WERI-Rb-1 (cell line): Measurements from ENCODE around the gene SAMD4A.

Source experiments
- DNase-seq: peaks from one replicate; pipeline ENCODE4 v3.0.0-alpha.2; 2020
- H3K27ac ChIP-seq: fragments of 250-450 bp; sonication (Bioruptor Pico); 2 replicates; pipeline ENCODE4 v1.5.1; 2020; ENCODE audit warnings: mild to moderate bottlenecking, moderate library complexity
- H3K27me3 ChIP-seq: fragments of 250-450 bp; sonication (Bioruptor Pico); 2 replicates; pipeline ENCODE4 v1.5.1; 2021; ENCODE audit warnings: mild to moderate bottlenecking, low read depth, moderate library complexity; ENCODE audit not compliant: insufficient read depth, severe bottlenecking
- H3K36me3 ChIP-seq: fragments of 250-450 bp; sonication (Bioruptor Pico); 2 replicates; pipeline ENCODE4 v1.5.1; 2020; ENCODE audit warnings: mild to moderate bottlenecking, moderate library complexity
- H3K4me3 ChIP-seq: 2 replicates; pipeline ENCODE4 v1.5.1; 2011; ENCODE audit warnings: low read depth, mild to moderate bottlenecking, control low read depth, low read length
- H3K9me3 ChIP-seq: fragments of 250-450 bp; sonication (Bioruptor Pico); 2 replicates; pipeline ENCODE4 v1.5.1; 2021; ENCODE audit warnings: mild to moderate bottlenecking, moderate library complexity; ENCODE audit not compliant: severe bottlenecking
- TF ChIP-seq, protein P1 (sequence below): IDR thresholded peaks from 2 replicates; pipeline ENCODE4 v1.5.1; 2011; ENCODE audit warnings: low read depth, mild to moderate bottlenecking, control low read depth, inconsistent platforms, low read length

SAMD4A gene

DNA sequence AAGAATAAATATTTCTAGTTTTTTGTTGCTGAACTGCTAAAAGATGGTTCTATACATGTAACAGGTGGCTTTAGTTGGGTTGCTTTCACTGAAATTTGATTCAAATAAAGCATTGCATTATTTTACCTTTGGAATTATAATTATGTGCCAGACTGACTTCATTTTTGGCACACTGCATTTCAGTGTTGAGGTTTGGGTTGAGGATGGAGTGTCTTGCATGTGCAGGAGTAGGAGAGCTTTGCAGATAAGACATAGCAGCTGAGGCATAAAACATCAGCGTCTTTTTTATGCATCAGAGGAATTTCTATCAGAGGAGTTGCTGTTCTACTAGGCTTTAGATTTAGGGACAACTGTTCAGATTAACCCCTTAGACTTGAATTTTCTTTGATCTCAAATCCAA, 17.2 kb downstream of the SAMD4A start:
- DNase-seq: no peak
- Histone ChIP-seq H3K27ac (no peak overlapping the region), H3K36me3 (peaks cover 35% of the 10 kb centered on the region), H3K4me3 (no peak overlapping the region), H3K9me3 (no peaks in the 10 kb centered on the region), H3K27me3 (no peaks in the 10 kb centered on the region)
- TF ChIP-seq, protein P1, sequence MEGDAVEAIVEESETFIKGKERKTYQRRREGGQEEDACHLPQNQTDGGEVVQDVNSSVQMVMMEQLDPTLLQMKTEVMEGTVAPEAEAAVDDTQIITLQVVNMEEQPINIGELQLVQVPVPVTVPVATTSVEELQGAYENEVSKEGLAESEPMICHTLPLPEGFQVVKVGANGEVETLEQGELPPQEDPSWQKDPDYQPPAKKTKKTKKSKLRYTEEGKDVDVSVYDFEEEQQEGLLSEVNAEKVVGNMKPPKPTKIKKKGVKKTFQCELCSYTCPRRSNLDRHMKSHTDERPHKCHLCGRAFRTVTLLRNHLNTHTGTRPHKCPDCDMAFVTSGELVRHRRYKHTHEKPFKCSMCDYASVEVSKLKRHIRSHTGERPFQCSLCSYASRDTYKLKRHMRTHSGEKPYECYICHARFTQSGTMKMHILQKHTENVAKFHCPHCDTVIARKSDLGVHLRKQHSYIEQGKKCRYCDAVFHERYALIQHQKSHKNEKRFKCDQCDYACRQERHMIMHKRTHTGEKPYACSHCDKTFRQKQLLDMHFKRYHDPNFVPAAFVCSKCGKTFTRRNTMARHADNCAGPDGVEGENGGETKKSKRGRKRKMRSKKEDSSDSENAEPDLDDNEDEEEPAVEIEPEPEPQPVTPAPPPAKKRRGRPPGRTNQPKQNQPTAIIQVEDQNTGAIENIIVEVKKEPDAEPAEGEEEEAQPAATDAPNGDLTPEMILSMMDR: no peak

DNA sequence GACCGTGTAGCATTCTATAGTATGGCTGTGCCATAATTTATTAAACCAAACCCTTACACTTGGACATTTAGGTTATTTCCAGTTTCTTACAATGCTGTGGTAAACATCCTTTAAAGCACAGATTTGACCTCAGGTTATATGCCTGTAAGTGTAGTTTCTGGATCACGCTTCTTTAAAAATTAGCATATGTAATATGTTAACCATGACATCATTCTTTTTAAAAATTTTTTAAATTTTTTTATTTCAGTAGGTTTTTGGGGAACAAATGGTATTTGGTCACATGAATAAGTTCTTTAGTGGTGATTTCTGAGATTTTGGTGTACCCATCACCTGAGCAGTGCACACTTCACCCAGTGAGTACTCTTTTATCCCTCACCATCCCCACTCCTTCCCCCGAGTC, 18.3 kb downstream of the SAMD4A start:
- peaks cover 33% of the 10 kb centered on the region for H3K36me3 ChIP-seq
- no peak for DNase-seq
- TF ChIP-seq, protein P1: no peak
- H3K27ac ChIP-seq: no peak overlapping the region
- H3K9me3 ChIP-seq: no peaks in the 10 kb centered on the region
- no peak overlapping the region for H3K4me3 ChIP-seq
- H3K27me3 ChIP-seq: no peaks in the 10 kb centered on the region

DNA sequence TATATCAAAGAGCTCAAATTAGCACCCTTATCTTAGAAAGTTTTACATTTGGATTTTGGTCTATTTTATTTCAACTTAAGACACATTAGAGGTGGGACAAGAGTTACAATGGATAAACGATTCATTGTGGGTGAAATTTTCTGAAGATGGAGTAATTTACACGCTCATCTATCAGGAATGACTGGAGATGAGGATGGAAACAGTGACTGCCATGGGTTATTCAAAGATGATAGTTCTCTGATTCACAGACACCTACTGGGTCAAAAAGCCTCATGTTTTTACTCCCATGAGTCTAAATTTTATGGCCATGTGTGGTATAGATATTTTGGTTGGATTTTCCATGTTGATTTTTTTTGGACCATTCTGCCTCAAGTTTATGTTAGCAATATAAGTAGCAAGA, 22.1 kb downstream of the SAMD4A start:
- H3K27me3 ChIP-seq: no peaks in the 10 kb centered on the region

DNA sequence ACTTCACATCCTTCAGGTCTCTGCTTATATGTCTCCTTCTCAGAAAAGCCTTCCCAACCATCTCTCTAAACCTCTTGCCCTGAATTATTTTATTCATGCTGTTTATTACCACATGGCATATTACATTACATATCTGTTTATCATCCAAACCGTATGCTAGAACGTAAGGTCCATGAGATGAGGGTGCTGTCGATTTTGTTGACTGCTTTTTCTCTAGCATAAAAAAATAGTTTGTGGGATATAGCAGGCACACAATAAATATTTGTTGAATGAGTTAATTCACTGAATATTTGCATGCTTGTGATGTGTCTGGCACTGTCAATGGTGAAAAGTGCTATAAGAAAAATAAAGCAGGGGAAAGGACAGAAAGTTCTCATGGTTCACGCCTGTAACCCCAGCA, 22.9 kb downstream of the SAMD4A start:
- TF ChIP-seq, protein P1: no peak
- Histone ChIP-seq H3K27me3 (no peaks in the 10 kb centered on the region), H3K4me3 (no peak overlapping the region), H3K27ac (no peak overlapping the region), H3K36me3 (peaks cover 20% of the 10 kb centered on the region), H3K9me3 (no peaks in the 10 kb centered on the region)
- DNase-seq: no peak

More for the DNA sequence above, 22.1 kb downstream of the SAMD4A start:
- Histone ChIP-seq H3K36me3 (peaks cover 21% of the 10 kb centered on the region), H3K4me3 (no peak overlapping the region), H3K9me3 (no peaks in the 10 kb centered on the region), H3K27ac (no peak overlapping the region)
- DNase-seq: no peak
- TF ChIP-seq, protein P1: no peak

DNA sequence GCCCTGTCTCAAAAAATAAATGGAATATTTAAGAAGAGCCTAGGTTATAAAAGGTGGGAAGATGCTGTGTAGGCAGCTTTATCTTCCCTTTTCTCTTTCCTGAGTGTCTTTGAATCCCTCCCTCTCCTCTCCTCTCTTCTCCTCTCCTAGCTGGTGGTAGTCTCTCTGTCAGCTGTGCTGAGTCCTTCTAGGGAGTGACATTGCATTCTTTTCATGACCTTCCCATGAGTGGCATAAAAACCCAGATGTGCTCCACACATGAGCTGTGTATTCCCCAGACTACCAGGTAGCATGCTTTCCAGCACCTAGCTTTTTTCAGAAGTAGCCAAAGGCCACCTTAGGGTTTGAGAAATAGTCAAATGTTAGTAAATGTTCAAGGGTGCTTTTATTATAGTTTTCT, 23.6 kb downstream of the SAMD4A start:
- H3K4me3 ChIP-seq: no peak overlapping the region
- no peaks in the 10 kb centered on the region for H3K9me3 ChIP-seq
- no peak overlapping the region for H3K27ac ChIP-seq
- H3K27me3 ChIP-seq: no peaks in the 10 kb centered on the region
- TF ChIP-seq, protein P1: no peak
- H3K36me3 ChIP-seq: peaks cover 14% of the 10 kb centered on the region
- no peak for DNase-seq

DNA sequence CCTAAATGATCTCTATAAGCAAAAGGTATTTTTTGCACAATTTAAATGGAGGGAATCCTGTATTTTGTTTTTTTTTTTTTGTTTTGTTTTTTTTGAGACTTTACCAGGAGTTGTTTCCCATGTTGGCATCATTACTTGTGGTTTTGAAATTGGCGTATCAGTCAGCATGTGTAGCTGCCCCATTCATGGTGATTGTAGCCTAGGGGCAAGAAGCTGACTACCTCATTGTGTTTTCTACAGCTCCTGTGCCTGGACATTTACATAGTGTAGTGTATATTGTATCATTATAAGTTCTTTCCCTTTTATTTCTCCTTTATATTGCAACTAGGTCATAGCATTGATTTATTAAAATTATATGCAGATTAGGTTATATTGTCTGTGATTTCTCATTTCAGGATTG, 24.5 kb downstream of the SAMD4A start:
- no peak overlapping the region for H3K4me3 ChIP-seq
- H3K36me3 ChIP-seq: peaks cover 5% of the 10 kb centered on the region; the same call in 1 of the 2 replicates
- DNase-seq: no peak
- no peak overlapping the region for H3K27ac ChIP-seq
- no peaks in the 10 kb centered on the region for H3K9me3 ChIP-seq
- no peaks in the 10 kb centered on the region for H3K27me3 ChIP-seq
- TF ChIP-seq, protein P1: no peak
